Measurements from ENCODE around the gene PYGO2.

- TF ChIP-seq CTCF (IDR thresholded peaks at IDR 0.05), result no peak
- no peak for TF ChIP-seq POLR2A (IDR thresholded peaks at IDR 0.05)
Measured at GRCh38 chr1:154978360-154978759, 16.8 kb upstream of the PYGO2 start.
